Esophagus muscularis mucosa (tissue), 4 donors: ENCODE data around the gene OBP2A. TPM values are rescaled to one million over a fixed set of nuclear protein-coding genes. Genes with fewer than 3 reads are reported as not detected.
"Not testable (repeated sequence)": the region's sequence is repeated elsewhere in the genome, so short reads cannot be mapped to it uniquely, and the experiment has no call there.

ENCODE experiments used
- DNase-seq: peaks from one replicate; pipeline ENCODE4 v3.0.0-alpha.2; 2017; ENCODE audit errors: extremely low spot score
- H3K27ac ChIP-seq, 4 donors: fragments of 200-600 bp; sonication (generic); replicated peaks in 1 of 4; 1 replicate in 3 of 4; 2 replicates in 1 of 4; pipeline ENCODE4 v1.5.1; 2016 to 2019; ENCODE audit warnings: mild to moderate bottlenecking in 1 of 4
- H3K27me3 ChIP-seq, 4 donors: fragments of 200-600 bp; sonication (generic); one replicate each; pipeline versions ENCODE4 v1.5.1 to v1.6.0; 2016 to 2019
- H3K36me3 ChIP-seq, 4 donors: fragments of 200-600 bp; sonication (generic); one replicate each; pipeline ENCODE4 v1.5.1; 2016 to 2019
- H3K4me1 ChIP-seq, 4 donors: fragments of 200-600 bp; sonication (generic); one replicate each; pipeline ENCODE4 v1.5.1; 2016 to 2019
- H3K4me3 ChIP-seq, 4 donors: fragments of 200-600 bp; sonication (generic); 1 replicate in 2 of 4; 2 replicates in 2 of 4; pipeline ENCODE4 v1.5.1; 2016 to 2019; ENCODE audit warnings: mild to moderate bottlenecking in 4 of 4, moderate library complexity in 1 of 4
- H3K9me3 ChIP-seq, 4 donors: fragments of 200-600 bp; sonication (generic); 1 replicate in 3 of 4; 2 replicates in 1 of 4; pipeline ENCODE4 v1.5.1; 2016 to 2019
- CTCF ChIP-seq, 3 experiments: fragments of 200-600 bp in 2 of 3; fragments of 450-650 bp in 1 of 3; sonication (generic) in 2 of 3; IDR thresholded peaks; one replicate each; pipeline ENCODE4 v1.5.1; 2017 to 2019; ENCODE audit warnings: antibody characterized with exemption in 3 of 3, mild to moderate bottlenecking in 2 of 3, moderate library complexity in 1 of 3
- EP300 ChIP-seq: sonication (generic); formaldehyde crosslinking; IDR thresholded peaks from one replicate; pipeline ENCODE4 v1.6.1; 2017; ENCODE audit warnings: antibody characterized with exemption
- POLR2A ChIP-seq: fragments of 450-650 bp; IDR thresholded peaks from one replicate; pipeline ENCODE4 v1.6.1; 2017; ENCODE audit warnings: antibody characterized with exemption, moderate library complexity, mild to moderate bottlenecking, low read depth
- POLR2AphosphoS5 ChIP-seq, 2 donors: sonication (generic); formaldehyde crosslinking; IDR thresholded peaks; one replicate each; pipeline ENCODE4 v1.6.1; 2017; ENCODE audit warnings: antibody characterized with exemption in 2 of 2
- WGBS: methylation state at CpG from one replicate; pipeline ENCODE4 v1.1.5; 2018; 5-methylcytosine and 5-hydroxymethylcytosine counted together
- intact Hi-C: fragments of 100-400 bp; cut with DNase I; formaldehyde crosslinking; loops from one replicate; pipeline ENCODE4 v1.15.1; 2023
- total RNA-seq, 4 donors: library from RNA; depleted of rRNA; stranded (reverse); fragments of >200 nt; gene quantifications; one replicate each; pipeline versions ENCODE4 v1.1.0 to v1.2.1, GENCODE V29; 2016

OBP2A gene
- total RNA-seq, 4 donors from 2014 or later: not detected

GRCh38 chr9:135530146-135530545 is 15.8 kb upstream of the OBP2A start:
- 56% methylated on average over 5 of the region's 5 CpGs for WGBS
- TF ChIP-seq POLR2AphosphoS5 (IDR thresholded peaks at IDR 0.05) (no peak), EP300 (no peak), POLR2A (no peak), CTCF (IDR thresholded peaks at IDR 0.05) (no peak)
- no peak overlapping the region for H3K4me3 ChIP-seq
- no peaks in the 10 kb centered on the region for H3K4me1 ChIP-seq
- intact Hi-C loops: no loop called here
- no peaks in the 10 kb centered on the region for H3K36me3 ChIP-seq
- peaks cover 0 to 5% (median 0%) of the 10 kb centered on the region in 4 donors for H3K9me3 ChIP-seq
- peaks cover 0 to 53% (median 0%) of the 10 kb centered on the region in 4 donors for H3K27me3 ChIP-seq
- no peak for DNase-seq
- H3K27ac ChIP-seq: no peak overlapping the region

- no peaks in the 10 kb centered on the region for H3K36me3 ChIP-seq
- 100% methylated on average over 1 of the region's 10 CpGs for WGBS
- intact Hi-C loops: no loop called here
- no peak for DNase-seq
- peaks cover 0 to 43% (median 0%) of the 10 kb centered on the region in 4 donors for H3K27me3 ChIP-seq
- no peak for TF ChIP-seq POLR2A
- TF ChIP-seq EP300: no peak
- no peak for TF ChIP-seq POLR2AphosphoS5 (IDR thresholded peaks at IDR 0.05)
- no peak for TF ChIP-seq CTCF (IDR thresholded peaks at IDR 0.05)
- no peak overlapping the region for H3K27ac ChIP-seq
- no peak overlapping the region for H3K4me3 ChIP-seq
- H3K4me1 ChIP-seq: no peaks in the 10 kb centered on the region
- peaks cover 0 to 5% (median 0%) of the 10 kb centered on the region in 4 donors for H3K9me3 ChIP-seq
Measured at GRCh38 chr9:135531096-135531495, 14.8 kb upstream of the OBP2A start.

- H3K4me1 ChIP-seq: no peaks in the 10 kb centered on the region
- intact Hi-C loops: no loop called here
- H3K27ac ChIP-seq: no peak overlapping the region
- H3K4me3 ChIP-seq: no peak overlapping the region
- no peaks in the 10 kb centered on the region for H3K36me3 ChIP-seq
- DNase-seq: no peak
- TF ChIP-seq CTCF (IDR thresholded peaks at IDR 0.05) (no peak), POLR2AphosphoS5 (IDR thresholded peaks at IDR 0.05) (no peak), POLR2A (no peak), EP300 (no peak)
- peaks cover 0 to 5% (median 0%) of the 10 kb centered on the region in 4 donors for H3K9me3 ChIP-seq
- WGBS: 91% methylated on average over 3 of the region's 3 CpGs
- peaks cover 0 to 30% (median 0%) of the 10 kb centered on the region in 4 donors for H3K27me3 ChIP-seq
Measured at GRCh38 chr9:135533113-135533512, 12.8 kb upstream of the OBP2A start.

GRCh38 chr9:135533674-135534073 is 12.3 kb upstream of the OBP2A start:
- TF ChIP-seq POLR2AphosphoS5 (IDR thresholded peaks at IDR 0.05): no peak
- TF ChIP-seq POLR2A: no peak
- no peak for TF ChIP-seq CTCF (IDR thresholded peaks at IDR 0.05)
- no peak for TF ChIP-seq EP300
- H3K27ac ChIP-seq: no peak overlapping the region
- no peaks in the 10 kb centered on the region for H3K36me3 ChIP-seq
- 84% methylated on average over 12 of the region's 12 CpGs for WGBS
- H3K27me3 ChIP-seq: peaks cover 0 to 33% (median 0%) of the 10 kb centered on the region in 4 donors
- intact Hi-C loops: no loop called here
- no peak for DNase-seq
- no peaks in the 10 kb centered on the region for H3K4me1 ChIP-seq
- H3K4me3 ChIP-seq: no peak overlapping the region
- peaks cover 0 to 5% (median 0%) of the 10 kb centered on the region in 4 donors for H3K9me3 ChIP-seq

GRCh38 chr9:135534192-135534711 is 11.7 kb upstream of the OBP2A start:
- intact Hi-C loops, H3K27ac ChIP-seq, H3K36me3 ChIP-seq, H3K4me3 ChIP-seq, H3K9me3 ChIP-seq, DNase-seq, H3K4me1 ChIP-seq: not testable (repeated sequence)
- WGBS: 39% methylated on average over 10 of the region's 10 CpGs
- peaks cover 0 to 39% (median 0%) of the 10 kb centered on the region in 4 donors for H3K27me3 ChIP-seq

- intact Hi-C loops, H3K4me3 ChIP-seq, H3K27ac ChIP-seq, H3K4me1 ChIP-seq, DNase-seq, H3K9me3 ChIP-seq, H3K36me3 ChIP-seq: not testable (repeated sequence)
- peaks cover 0 to 45% (median 0%) of the 10 kb centered on the region in 4 donors for H3K27me3 ChIP-seq
- WGBS: 97% methylated on average over 3 of the region's 4 CpGs
Measured at GRCh38 chr9:135534826-135535225, 11.1 kb upstream of the OBP2A start.

- H3K27me3 ChIP-seq: peaks cover 0 to 46% (median 0%) of the 10 kb centered on the region in 4 donors
- H3K27ac ChIP-seq, H3K36me3 ChIP-seq, H3K4me1 ChIP-seq, H3K9me3 ChIP-seq, H3K4me3 ChIP-seq, DNase-seq, intact Hi-C loops: not testable (repeated sequence)
- 77% methylated on average over 8 of the region's 13 CpGs for WGBS
Measured at GRCh38 chr9:135535631-135536030, 10.3 kb upstream of the OBP2A start.
